Breast epithelium (tissue), 4 donors: ENCODE measurements around the gene PLCH2. TPM values are rescaled to one million over a fixed set of nuclear protein-coding genes. Genes with fewer than 3 reads are reported as not detected.

ENCODE experiments used
- DNase-seq, 2 donors: peaks; one replicate each; pipeline ENCODE4 v3.0.0-alpha.2; 2019; ENCODE audit warnings: low spot score in 2 of 2
- H3K27ac ChIP-seq, 2 donors: fragments of 200-600 bp; sonication (generic) in 1 of 2; one replicate each; pipeline ENCODE4 v1.5.1; 2016 to 2019; ENCODE audit warnings: mild to moderate bottlenecking in 1 of 2
- H3K27me3 ChIP-seq, 2 donors: fragments of 200-600 bp; sonication (generic) in 1 of 2; one replicate each; pipeline versions ENCODE4 v1.5.1 to v1.6.0; 2017 to 2019; ENCODE audit warnings: control low read depth in 1 of 2, mild to moderate bottlenecking in 1 of 2
- H3K36me3 ChIP-seq: fragments of 200-600 bp; one replicate; pipeline ENCODE4 v1.5.1; 2019
- H3K4me1 ChIP-seq, 2 donors: fragments of 200-600 bp; sonication (generic); one replicate each; pipeline ENCODE4 v1.5.1; 2016 to 2019; ENCODE audit warnings: control low read depth in 1 of 2
- H3K4me3 ChIP-seq, 3 donors: fragments of 200-600 bp; sonication (generic); 1 replicate in 2 of 3; 2 replicates in 1 of 3; pipeline ENCODE4 v1.5.1; 2016 to 2019; ENCODE audit warnings: mild to moderate bottlenecking in 3 of 3, moderate library complexity in 2 of 3
- H3K9me3 ChIP-seq, 2 donors: fragments of 200-600 bp; sonication (generic) in 1 of 2; one replicate each; pipeline ENCODE4 v1.5.1; 2016 to 2019; ENCODE audit warnings: control low read depth in 1 of 2
- CTCF ChIP-seq, 3 donors: fragments of 450-650 bp; IDR thresholded peaks; one replicate each; pipeline ENCODE4 v1.5.1; 2016 to 2017; ENCODE audit warnings: antibody characterized with exemption in 3 of 3, mild to moderate bottlenecking in 3 of 3, moderate library complexity in 3 of 3
- POLR2A ChIP-seq: fragments of 450-650 bp; IDR thresholded peaks from one replicate; pipeline ENCODE4 v1.6.1; 2016; ENCODE audit warnings: antibody characterized with exemption, mild to moderate bottlenecking, moderate library complexity
- POLR2AphosphoS5 ChIP-seq, 3 donors: sonication (generic); formaldehyde crosslinking; IDR thresholded peaks; one replicate each; pipeline ENCODE4 v1.6.1; 2017; ENCODE audit warnings: antibody characterized with exemption in 3 of 3
- intact Hi-C: fragments of 100-400 bp; cut with DNase I; formaldehyde crosslinking; loops from one replicate; pipeline ENCODE4 v1.15.1; 2023; ENCODE audit warnings: low total_unique reads
- total RNA-seq, 3 donors: library from RNA; depleted of rRNA; stranded (reverse); fragments of >200 nt; gene quantifications; one replicate each; pipeline ENCODE4 v1.1.0, GENCODE V29; 2016

Gene PLCH2
- total RNA-seq, 3 donors from 2014 or later: 0.16 to 12.0 (median 10.2) TPM

GRCh38 chr1:2506901-2507565 is 30.9 kb downstream of the PLCH2 start:
- intact Hi-C loops: no loop called here
- no peak for DNase-seq

DNA sequence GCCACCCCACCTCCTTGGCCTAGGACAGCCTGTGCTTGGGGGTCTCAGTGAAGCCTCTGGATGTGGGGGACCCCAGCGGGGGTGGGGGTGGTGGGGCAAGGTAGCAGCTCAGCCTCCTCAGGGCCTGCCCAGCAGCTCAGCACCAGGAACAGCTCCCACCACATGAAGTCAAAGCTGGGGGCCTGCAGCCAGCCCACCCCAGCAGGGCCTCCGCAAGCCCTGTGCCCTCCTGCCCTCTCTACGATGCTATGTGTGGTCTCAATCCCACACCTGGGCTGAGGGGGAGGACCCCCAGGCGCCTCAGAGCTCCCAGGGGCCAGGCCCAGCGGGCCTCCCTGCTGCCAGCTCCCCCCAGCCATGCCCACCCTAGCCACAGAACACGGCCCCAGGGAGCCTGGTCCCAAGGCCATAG is 31.7 kb downstream of the PLCH2 start:
- H3K36me3 ChIP-seq: peaks cover 2% of the 10 kb centered on the region

More at GRCh38 chr1:2506901-2507565, 30.9 kb downstream of the PLCH2 start:
- Histone ChIP-seq H3K4me3 (no peak overlapping the region), H3K4me1 (no peaks in the 10 kb centered on the region), H3K9me3 (no peaks in the 10 kb centered on the region), H3K36me3 (no peaks in the 10 kb centered on the region), H3K27ac (no peak overlapping the region), H3K27me3 (peaks cover 0 to 25% of the 10 kb centered on the region in 2 donors)
- TF ChIP-seq CTCF (IDR thresholded peaks at IDR 0.05): no peak
- no peak for TF ChIP-seq POLR2A
- no peak for TF ChIP-seq POLR2AphosphoS5 (IDR thresholded peaks at IDR 0.05)

GRCh38 chr1:2508180-2508579 is 32.1 kb downstream of the PLCH2 start:
- Histone ChIP-seq H3K36me3 (peaks cover 4% of the 10 kb centered on the region), H3K27me3 (peaks cover 0 to 15% of the 10 kb centered on the region in 2 donors), H3K9me3 (no peaks in the 10 kb centered on the region), H3K27ac (no peak overlapping the region), H3K4me1 (no peaks in the 10 kb centered on the region), H3K4me3 (no peak overlapping the region)
- intact Hi-C loops: no loop called here
- TF ChIP-seq POLR2A (no peak), POLR2AphosphoS5 (IDR thresholded peaks at IDR 0.05) (no peak), CTCF (IDR thresholded peaks at IDR 0.05) (no peak)
- DNase-seq: no peak

More for the DNA sequence above, 31.7 kb downstream of the PLCH2 start:
- Histone ChIP-seq H3K27ac (no peak overlapping the region), H3K4me1 (no peaks in the 10 kb centered on the region), H3K4me3 (no peak overlapping the region), H3K27me3 (peaks cover 0 to 18% of the 10 kb centered on the region in 2 donors), H3K9me3 (no peaks in the 10 kb centered on the region)
- no peak for TF ChIP-seq POLR2A
- no peak for TF ChIP-seq CTCF (IDR thresholded peaks at IDR 0.05)
- no peak for TF ChIP-seq POLR2AphosphoS5 (IDR thresholded peaks at IDR 0.05)
- DNase-seq: no peak
- intact Hi-C loops: no loop called here

DNA sequence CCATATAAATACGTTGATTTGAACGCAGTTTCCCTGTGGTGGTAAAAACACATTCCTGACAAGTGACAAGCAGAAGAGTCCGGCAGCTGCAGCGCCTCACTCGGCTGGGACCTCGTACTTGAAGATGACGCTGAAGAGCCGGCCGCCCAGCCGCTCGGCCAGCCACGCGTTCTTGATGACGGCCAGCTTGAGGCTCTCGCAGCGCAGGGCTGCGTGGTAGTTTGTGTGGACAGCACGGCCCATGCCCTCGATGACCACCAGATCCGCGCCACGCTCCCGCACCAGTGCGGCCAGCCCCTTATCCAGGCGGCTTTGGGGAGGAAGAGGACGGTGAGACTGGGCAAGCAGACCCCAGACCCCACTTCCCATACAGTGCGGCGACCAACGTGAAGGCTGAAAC is 32.7 kb downstream of the PLCH2 start:
- Histone ChIP-seq H3K4me3 (no peak overlapping the region), H3K27me3 (peaks cover 0 to 10% of the 10 kb centered on the region in 2 donors), H3K9me3 (no peaks in the 10 kb centered on the region), H3K36me3 (peaks cover 9% of the 10 kb centered on the region), H3K4me1 (no peaks in the 10 kb centered on the region), H3K27ac (no peak overlapping the region)
- no peak for DNase-seq
- intact Hi-C loops: no loop called here
- TF ChIP-seq CTCF (IDR thresholded peaks at IDR 0.05): no peak
- no peak for TF ChIP-seq POLR2A
- no peak for TF ChIP-seq POLR2AphosphoS5 (IDR thresholded peaks at IDR 0.05)

DNA sequence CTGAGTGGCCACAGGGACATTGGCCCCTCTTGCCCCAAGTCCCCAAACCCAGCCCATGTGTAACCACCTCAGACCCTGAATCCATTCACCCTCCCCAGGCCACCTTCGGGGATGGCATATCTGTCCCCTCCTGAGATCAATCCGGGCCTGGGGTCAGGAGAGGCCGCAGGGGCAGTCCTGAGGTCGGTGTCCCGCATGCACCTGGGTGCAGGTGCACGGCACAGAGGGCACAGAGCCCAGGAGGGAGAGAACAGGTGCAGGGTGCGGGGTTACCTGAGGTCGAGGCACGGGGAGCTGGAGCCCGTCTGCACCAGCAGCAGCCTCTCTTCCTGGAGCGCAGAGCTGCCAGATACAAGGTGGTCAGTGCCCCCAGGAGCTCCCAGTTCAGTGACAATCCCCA is 33.5 kb downstream of the PLCH2 start:
- Histone ChIP-seq H3K4me1 (no peaks in the 10 kb centered on the region), H3K27me3 (peaks cover 0 to 3% of the 10 kb centered on the region in 2 donors), H3K9me3 (no peaks in the 10 kb centered on the region), H3K4me3 (no peak overlapping the region), H3K27ac (no peak overlapping the region), H3K36me3 (peaks cover 13% of the 10 kb centered on the region)
- no peak for TF ChIP-seq CTCF (IDR thresholded peaks at IDR 0.05)
- TF ChIP-seq POLR2AphosphoS5 (IDR thresholded peaks at IDR 0.05): no peak
- no peak for TF ChIP-seq POLR2A
- DNase-seq: no peak
- intact Hi-C loops: no loop called here
